IMR-90 (cell line): Measurements from ENCODE around the gene MED22. TPM values are rescaled to one million over a fixed set of nuclear protein-coding genes. Genes with fewer than 3 reads are reported as not detected.

Experiments used
- ATAC-seq: fragments of 200-7000 bp; cut with Tn5 transposase; 2 replicates; pipeline ENCODE4 v1.9.1; 2020; ENCODE audit warnings: low read depth, mild to moderate bottlenecking, moderate library complexity
- BruUV-seq: library from RNA; stranded (reverse); fragments of 400-500 nt; replicated peaks from 2 replicates; lab custom pipeline; 2021; lab: Mats Ljungman, UMichigan
- CTCF ChIA-PET: fragments of 300-600 bp; formaldehyde crosslinking; extraction: SDS; loops from one replicate; lab custom pipeline; 2021; ENCODE audit warnings: antibody characterized with exemption; lab: Yijun Ruan, JAX
- POLR2A ChIA-PET: fragments of 300-600 bp; sonication (Branson Sonifier 250); formaldehyde crosslinking; loops from one replicate; lab custom pipeline; 2022; ENCODE audit warnings: antibody characterized with exemption; ENCODE audit not compliant: unreplicated experiment; lab: Charles Lee
- DNase-seq: peaks from one replicate; pipeline ENCODE4 v3.0.0; 2013
- H2AFZ ChIP-seq: replicated peaks from 2 replicates; pipeline ENCODE3; 2013; ENCODE audit warnings: low read length, mild to moderate bottlenecking; ENCODE audit not compliant: poor library complexity
- H2AK5ac ChIP-seq: 2 replicates; pipeline ENCODE4 v1.6.1; 2013; ENCODE audit warnings: low read depth, low read length, inconsistent platforms
- H2AK9ac ChIP-seq: replicated peaks from 2 replicates; pipeline ENCODE3; 2013; ENCODE audit warnings: mild to moderate bottlenecking, low read depth, low read length, moderate library complexity; ENCODE audit not compliant: poor library complexity
- H2BK120ac ChIP-seq: 2 replicates; pipeline ENCODE4 v1.6.1; 2013; ENCODE audit warnings: low read depth, low read length, inconsistent platforms
- H2BK15ac ChIP-seq: 3 replicates; pipeline ENCODE4 v1.6.1; 2013; ENCODE audit warnings: low read depth, low read length, inconsistent platforms
- H2BK20ac ChIP-seq: 2 replicates; pipeline ENCODE4 v1.6.1; 2013; ENCODE audit warnings: low read depth, mild to moderate bottlenecking, inconsistent platforms, low read length, moderate library complexity
- H2BK5ac ChIP-seq: 2 replicates; pipeline ENCODE4 v1.6.1; 2013; ENCODE audit warnings: mild to moderate bottlenecking, low read depth, low read length, inconsistent platforms; ENCODE audit not compliant: poor library complexity, severe bottlenecking
- H3K14ac ChIP-seq: replicated peaks from 2 replicates; pipeline ENCODE4 v1.6.1; 2013; ENCODE audit warnings: low read depth, low read length, inconsistent platforms
- H3K18ac ChIP-seq: 2 replicates; pipeline ENCODE4 v1.6.1; 2013; ENCODE audit warnings: low read depth, low read length, control low read depth
- H3K23ac ChIP-seq: 2 replicates; pipeline ENCODE4 v1.6.1; 2013; ENCODE audit warnings: low read depth, low read length, inconsistent platforms
- H3K27ac ChIP-seq: 2 replicates; pipeline ENCODE4 v1.5.1; 2013; ENCODE audit warnings: mild to moderate bottlenecking, control low read depth, low read length; ENCODE audit not compliant: insufficient read depth
- H3K27me3 ChIP-seq: 2 replicates; pipeline ENCODE4 v1.6.1; 2013; ENCODE audit warnings: low read length; ENCODE audit not compliant: control insufficient read depth, insufficient read depth
- H3K36me3 ChIP-seq: 2 replicates; pipeline ENCODE4 v1.6.1; 2013; ENCODE audit warnings: low read length, mixed read lengths; ENCODE audit not compliant: control insufficient read depth, insufficient read depth
- H3K4ac ChIP-seq: 2 replicates; pipeline ENCODE4 v1.6.1; 2013; ENCODE audit warnings: low read depth, low read length, inconsistent platforms
- H3K4me1 ChIP-seq: 2 replicates; pipeline ENCODE4 v1.6.1; 2013; ENCODE audit warnings: low read length, mixed read lengths; ENCODE audit not compliant: control insufficient read depth, insufficient read depth
- H3K4me2 ChIP-seq: 2 replicates; pipeline ENCODE4 v1.6.1; 2013; ENCODE audit warnings: low read depth, mild to moderate bottlenecking, control low read depth, low read length, moderate library complexity
- H3K4me3 ChIP-seq: 2 replicates; pipeline ENCODE4 v1.5.1; 2013; ENCODE audit warnings: low read depth, mild to moderate bottlenecking, control low read depth, low read length, moderate library complexity; ENCODE audit not compliant: insufficient read depth
- H3K56ac ChIP-seq: 2 replicates; pipeline ENCODE4 v1.6.1; 2013; ENCODE audit warnings: low read length, inconsistent platforms; ENCODE audit not compliant: insufficient read depth; ENCODE audit errors: extremely low read depth
- H3K79me1 ChIP-seq, 2 experiments: 2 replicates each; pipeline ENCODE4 v1.6.1; 2013; ENCODE audit warnings: low read length in 2 of 2, inconsistent platforms in 1 of 2, low read depth in 1 of 2
- H3K9ac ChIP-seq: 2 replicates; pipeline ENCODE4 v1.6.1; 2013; ENCODE audit warnings: low read depth, low read length, control low read depth
- H3K9me1 ChIP-seq: 2 replicates; pipeline ENCODE4 v1.6.1; 2013; ENCODE audit warnings: low read length, inconsistent platforms; ENCODE audit not compliant: insufficient read depth
- H3K9me3 ChIP-seq: 2 replicates; pipeline ENCODE4 v1.6.1; 2013; ENCODE audit warnings: low read length; ENCODE audit not compliant: control insufficient read depth, insufficient read depth
- H4K20me1 ChIP-seq: 2 replicates; pipeline ENCODE4 v1.6.1; 2013; ENCODE audit warnings: low read length, inconsistent platforms; ENCODE audit not compliant: insufficient read depth
- H4K5ac ChIP-seq: 2 replicates; pipeline ENCODE4 v1.6.1; 2013; ENCODE audit warnings: mild to moderate bottlenecking, low read depth, low read length, control low read depth
- H4K8ac ChIP-seq, 2 experiments: 2 replicates each; pipeline ENCODE4 v1.6.1; 2013; ENCODE audit warnings: low read depth in 2 of 2, low read length in 2 of 2, control low read depth in 1 of 2, inconsistent platforms in 1 of 2
- H4K91ac ChIP-seq: 2 replicates; pipeline ENCODE4 v1.6.1; 2013; ENCODE audit warnings: low read depth, low read length, inconsistent platforms; ENCODE audit not compliant: insufficient read depth
- CEBPB ChIP-seq: IDR thresholded peaks from 2 replicates; pipeline ENCODE4 v1.6.1; 2012; ENCODE audit warnings: low read depth, low read length, improper control_type of control experiment
- CHD1 ChIP-seq: IDR thresholded peaks from 2 replicates; pipeline ENCODE4 v1.6.1; 2012; ENCODE audit warnings: low read depth, low read length, improper control_type of control experiment
- WGBS, 2 experiments: methylation state at CpG; one replicate each; pipeline versions ENCODE4 v1.1.5 to v1.1.7; 2013; ENCODE audit warnings: missing lambda C conversion rate in 2 of 2; ENCODE audit not compliant: insufficient read length in 1 of 2; ENCODE audit errors: extremely low coverage in 2 of 2; 5-methylcytosine and 5-hydroxymethylcytosine counted together
- dilution Hi-C: fragments of 300-500 bp; cut with HindIII; formaldehyde crosslinking; loops from one replicate; pipeline ENCODE4 v1.14.3; 2018; ENCODE audit warnings: low sequenced_read_pairs; ENCODE audit not compliant: unreplicated experiment
- in situ Hi-C: fragments of 300-500 bp; cut with MboI; formaldehyde crosslinking; loops from 3 replicates; pipeline ENCODE4 v1.14.3; 2019; ENCODE audit warnings: low sequenced_read_pairs, inconsistent platforms, mixed read lengths
- intact Hi-C: fragments of 100-400 bp; cut with micrococcal nuclease; formaldehyde crosslinking; loops from 2 replicates; pipeline ENCODE4 v1.10.0; 2022
- polyA plus RNA-seq, 3 experiments: library from polyadenylated mRNA; depleted of rRNA; stranded (reverse); fragments of >200 nt; gene quantifications; 2 replicates each; pipeline ENCODE4 v1.2.3, GENCODE V29; 2012; ENCODE audit warnings: low replicate concordance in 1 of 3
- total RNA-seq: library from RNA; depleted of rRNA; stranded (reverse); fragments of >200 nt; gene quantifications from 2 replicates; pipeline ENCODE4 v1.2.3, GENCODE V29; 2012

The MED22 gene
- total and polyA plus RNA-seq, 2 of the 4 experiments (the other 2 are of a cell fraction): 7.9 to 28.3 TPM

GRCh38 chr9:133369422-133369821, 21.5 kb upstream of the MED22 start:
- intact Hi-C loops: no loop called here
- dilution Hi-C loops: no loop called here
- no peak overlapping the region for H3K4ac ChIP-seq
- no peak overlapping the region for H3K23ac ChIP-seq
- peaks cover 22 to 68% of the 10 kb centered on the region in 2 experiments for H3K79me1 ChIP-seq
- TF ChIP-seq CHD1 (no peak), CEBPB (peak; percentile 66)
- H3K14ac ChIP-seq: no peak overlapping the region
- no peak overlapping the region for H2AK9ac ChIP-seq
- H2AFZ ChIP-seq: no peak overlapping the region
- no peak overlapping the region for H3K4me3 ChIP-seq
- no peak overlapping the region for H2AK5ac ChIP-seq
- H3K18ac ChIP-seq: no peak overlapping the region
- H3K36me3 ChIP-seq: peaks cover 76% of the 10 kb centered on the region
- H2BK15ac ChIP-seq: no peak overlapping the region
- in situ Hi-C loops: no loop called here
- H3K56ac ChIP-seq: no peak overlapping the region
- ATAC-seq: no peak
- no peak overlapping the region for H2BK120ac ChIP-seq
- BruUV-seq: no TSS peak
- CTCF ChIA-PET: no interaction called here
- H3K4me2 ChIP-seq: no peak overlapping the region
- no peak overlapping the region for H3K9ac ChIP-seq
- no peaks in the 10 kb centered on the region for H3K27me3 ChIP-seq
- H2BK20ac ChIP-seq: no peak overlapping the region
- DNase-seq: no peak
- no peak overlapping the region for H2BK5ac ChIP-seq
- H3K27ac ChIP-seq: no peak overlapping the region
- 97% methylated on average over 3 of the region's 6 CpGs; no CpG with 5 or more reads in 1 of the 2 experiments for WGBS, 2 experiments
- H4K5ac ChIP-seq: no peak overlapping the region
- POLR2A ChIA-PET: no interaction called here
- peaks cover 98% of the 10 kb centered on the region for H4K20me1 ChIP-seq
- peaks cover 12% of the 10 kb centered on the region for H3K4me1 ChIP-seq
- no peak overlapping the region for H4K91ac ChIP-seq
- peaks cover 32% of the 10 kb centered on the region for H3K9me1 ChIP-seq
- H3K9me3 ChIP-seq: no peaks in the 10 kb centered on the region
- H4K8ac ChIP-seq: no peak overlapping the region
